GM23248 (cell line): ENCODE results near the gene CDK3. TPM values are rescaled to one million over a fixed set of nuclear protein-coding genes. Genes with fewer than 3 reads are reported as not detected.

ENCODE experiments used
- DNase-seq: peaks from one replicate; pipeline ENCODE4 v3.0.0-alpha.2; 2015
- H2AFZ ChIP-seq: fragments of 200-600 bp; sonication (generic); 2 replicates; pipeline ENCODE4 v1.6.1; 2016; ENCODE audit warnings: antibody characterized with exemption
- H3F3A ChIP-seq: fragments of 200-600 bp; sonication (generic); 2 replicates; pipeline ENCODE4 v1.6.1; 2016; ENCODE audit warnings: mild to moderate bottlenecking, antibody characterized with exemption, mixed run types; ENCODE audit not compliant: insufficient read depth
- H3K27ac ChIP-seq: fragments of 200-600 bp; sonication (generic); 2 replicates; pipeline ENCODE4 v1.5.1; 2016; ENCODE audit warnings: mild to moderate bottlenecking
- H3K27me3 ChIP-seq: fragments of 200-600 bp; sonication (generic); replicated peaks from 2 replicates; pipeline ENCODE4 v1.6.1; 2016; ENCODE audit warnings: mild to moderate bottlenecking; ENCODE audit not compliant: insufficient read depth
- H3K36me3 ChIP-seq: fragments of 200-600 bp; sonication (generic); 2 replicates; pipeline ENCODE4 v1.6.1; 2016; ENCODE audit warnings: low read depth, mild to moderate bottlenecking
- H3K4me1 ChIP-seq: fragments of 200-600 bp; sonication (generic); 2 replicates; pipeline ENCODE4 v1.6.1; 2016; ENCODE audit warnings: mild to moderate bottlenecking; ENCODE audit not compliant: insufficient read depth
- H3K4me2 ChIP-seq: fragments of 200-600 bp; sonication (generic); one replicate; pipeline ENCODE4 v1.6.1; 2016; ENCODE audit warnings: mild to moderate bottlenecking; ENCODE audit not compliant: unreplicated experiment
- H3K4me3 ChIP-seq: fragments of 200-600 bp; sonication (generic); 2 replicates; pipeline ENCODE4 v1.5.1; 2016; ENCODE audit warnings: mild to moderate bottlenecking
- H3K79me2 ChIP-seq: fragments of 200-600 bp; sonication (generic); 2 replicates; pipeline ENCODE4 v1.6.1; 2016; ENCODE audit warnings: mild to moderate bottlenecking; ENCODE audit not compliant: insufficient read depth
- H3K9ac ChIP-seq: fragments of 200-600 bp; sonication (generic); 2 replicates; pipeline ENCODE4 v1.6.1; 2016; ENCODE audit warnings: mild to moderate bottlenecking
- H3K9me2 ChIP-seq: fragments of 200-600 bp; sonication (generic); 2 replicates; pipeline ENCODE4 v1.6.1; 2016; ENCODE audit warnings: mixed run types, mild to moderate bottlenecking, moderate library complexity; ENCODE audit not compliant: insufficient read depth
- H3K9me3 ChIP-seq: fragments of 200-600 bp; sonication (generic); one replicate; pipeline ENCODE4 v1.6.1; 2017; ENCODE audit warnings: low read depth
- H4K20me1 ChIP-seq: fragments of 200-600 bp; sonication (generic); 2 replicates; pipeline ENCODE4 v1.6.0; 2016; ENCODE audit not compliant: insufficient read depth
- EZH2 ChIP-seq: fragments of 200-600 bp; sonication (generic); IDR thresholded peaks from 2 replicates; pipeline ENCODE4 v1.6.1; 2018; ENCODE audit warnings: antibody characterized with exemption, mild to moderate bottlenecking; ENCODE audit not compliant: insufficient read depth, poor library complexity, severe bottlenecking
- EZH2phosphoT487 ChIP-seq: fragments of 200-600 bp; sonication (generic); IDR thresholded peaks from 2 replicates; pipeline ENCODE4 v1.6.1; 2018; ENCODE audit warnings: antibody characterized with exemption, moderate library complexity, mild to moderate bottlenecking, low read depth; ENCODE audit not compliant: insufficient read depth
- WGBS, 2 experiments: methylation state at CpG; one replicate each; pipeline ENCODE4 v1.1.6; 2015 to 2017; ENCODE audit warnings: low lambda C conversion rate in 2 of 2, low coverage in 1 of 2; ENCODE audit errors: missing lambda C conversion rate in 2 of 2; 5-methylcytosine and 5-hydroxymethylcytosine counted together
- in situ Hi-C: fragments of 300-500 bp; cut with MboI; formaldehyde crosslinking; loops from 2 replicates; pipeline ENCODE4 v1.15.0; 2020
- polyA plus RNA-seq: library from polyadenylated mRNA; unstranded; fragments of >200 nt; fragmentation: Nextera tagmentation; extraction: Ambion mirVana; gene quantifications from 2 replicates; pipeline ENCODE4 v1.2.1, GENCODE V29; 2016
- total RNA-seq: library from RNA; depleted of rRNA; stranded (reverse); fragments of >200 nt; shearing (Covaris generic); gene quantifications from 2 replicates; pipeline ENCODE4 v1.2.3, GENCODE V29; 2014

Gene CDK3
- total and polyA plus RNA-seq, 2 experiments from 2014 or later = 0.43 to 2.0 TPM

DNA sequence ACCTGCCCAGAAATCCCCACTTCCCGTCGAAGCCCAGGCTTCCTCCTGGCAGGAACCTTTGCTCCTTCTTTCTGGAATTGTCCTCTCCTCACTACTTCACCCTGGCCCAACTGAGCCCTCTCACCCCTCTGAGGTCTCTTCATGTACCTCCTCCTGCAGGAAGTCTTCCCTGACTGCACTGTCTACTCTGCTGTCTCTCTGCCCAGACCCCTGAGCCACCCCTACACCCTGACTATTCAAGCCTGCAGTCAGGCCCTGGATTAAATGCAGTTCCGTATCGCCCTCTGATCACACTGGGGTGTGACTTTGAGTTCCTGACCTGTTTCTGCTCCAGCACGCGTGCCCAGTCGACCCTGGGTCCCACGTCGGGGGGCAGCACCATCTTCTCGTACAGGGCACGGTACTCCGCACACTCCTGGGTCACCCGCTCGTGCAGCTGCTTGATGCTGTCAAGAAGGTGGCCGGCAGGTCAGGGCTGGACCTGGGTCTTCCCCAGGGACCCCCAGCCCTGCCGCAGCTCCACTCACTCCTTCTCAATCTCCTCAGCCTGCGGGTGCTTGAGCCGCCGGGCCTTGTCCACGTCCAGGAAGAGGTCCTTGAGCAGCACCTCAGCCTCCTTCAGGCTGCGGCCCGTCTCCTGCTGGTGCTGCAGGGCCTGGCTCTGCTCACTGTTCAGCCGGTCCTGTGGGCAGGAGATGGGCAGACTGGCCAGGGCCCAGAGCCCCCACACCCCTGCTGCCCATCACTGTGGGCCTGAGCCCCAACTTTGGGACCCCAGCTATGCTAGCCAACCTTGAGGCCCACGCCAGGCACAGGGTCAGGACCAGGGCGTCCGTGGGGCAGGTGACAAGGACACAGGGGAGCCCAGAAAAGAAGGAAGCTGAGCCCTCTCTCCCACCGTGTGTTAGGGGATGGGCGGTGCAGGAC, 22.6 kb downstream of the CDK3 start:
- DNase-seq = no peak
- no peak overlapping the region for H3K9ac ChIP-seq
- H3K4me2 ChIP-seq = no peak overlapping the region
- H3K36me3 ChIP-seq = no peaks in the 10 kb centered on the region
- H3K27ac ChIP-seq = no peak overlapping the region
- H3K4me1 ChIP-seq = no peaks in the 10 kb centered on the region
- H3K9me2 ChIP-seq = no peaks in the 10 kb centered on the region
- WGBS, 2 experiments = 84 to 86% methylated on average over 23 to 28 of the region's 28 CpGs
- no peaks in the 10 kb centered on the region for H4K20me1 ChIP-seq
- peaks cover 8% of the 10 kb centered on the region for H3K27me3 ChIP-seq
- in situ Hi-C loops = no loop called here
- H3K4me3 ChIP-seq = no peak overlapping the region
- TF ChIP-seq EZH2 (no peak), EZH2phosphoT487 (no peak)
- H3K79me2 ChIP-seq = no peaks in the 10 kb centered on the region
- no peaks in the 10 kb centered on the region for H3F3A ChIP-seq
- no peaks in the 10 kb centered on the region for H3K9me3 ChIP-seq
- no peak overlapping the region for H2AFZ ChIP-seq

DNA sequence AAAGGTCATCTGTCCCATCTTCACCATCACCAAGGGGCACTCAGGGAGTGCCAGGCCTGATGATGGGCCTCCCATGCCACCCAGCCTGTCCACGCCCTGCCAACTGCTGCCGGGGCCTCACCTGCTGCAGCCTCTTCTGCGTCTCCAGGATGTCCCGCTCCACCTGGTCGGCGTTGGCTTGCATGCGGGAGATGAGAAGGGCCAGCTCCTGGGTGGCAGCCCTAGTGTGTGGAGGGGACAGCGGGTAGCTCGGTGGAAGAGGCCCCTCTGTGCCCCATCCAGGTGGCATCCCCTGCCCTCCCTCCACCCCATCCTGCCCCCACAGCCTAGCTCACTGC, 23.2 kb downstream of the CDK3 start:
- Histone ChIP-seq H2AFZ (no peak overlapping the region), H3K79me2 (no peaks in the 10 kb centered on the region), H4K20me1 (no peaks in the 10 kb centered on the region), H3K4me1 (no peaks in the 10 kb centered on the region), H3K9me2 (no peaks in the 10 kb centered on the region), H3K4me2 (no peak overlapping the region), H3K9ac (no peak overlapping the region), H3F3A (no peaks in the 10 kb centered on the region), H3K27me3 (peaks cover 8% of the 10 kb centered on the region), H3K36me3 (no peaks in the 10 kb centered on the region), H3K27ac (no peak overlapping the region), H3K4me3 (no peak overlapping the region), H3K9me3 (no peaks in the 10 kb centered on the region)
- no peak for DNase-seq
- 85 to 86% methylated on average over 7 to 9 of the region's 9 CpGs for WGBS, 2 experiments
- in situ Hi-C loops = no loop called here
- no peak for TF ChIP-seq EZH2phosphoT487

DNA sequence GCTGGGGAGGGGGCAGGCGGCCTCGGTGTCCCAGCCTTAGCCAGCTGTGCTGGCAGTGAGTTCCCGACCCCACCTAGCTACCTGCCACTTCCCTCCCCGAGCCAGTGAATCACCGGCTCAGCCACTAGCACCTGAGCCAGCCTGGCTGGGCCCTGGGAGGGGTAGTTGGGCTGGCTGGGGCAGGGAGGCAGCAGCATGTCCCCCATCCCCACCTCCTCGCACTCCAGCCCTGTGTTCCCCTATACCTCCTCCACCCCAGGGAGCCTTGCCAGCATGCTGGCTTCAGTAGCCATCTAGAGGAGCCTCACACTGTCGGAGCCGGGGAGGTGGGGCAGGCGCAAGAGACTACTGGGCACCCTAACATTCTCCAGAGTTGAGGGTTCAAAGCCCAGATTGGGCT, 23.7 kb downstream of the CDK3 start:
- Histone ChIP-seq H3K36me3 (no peaks in the 10 kb centered on the region), H3K4me3 (no peak overlapping the region), H3F3A (no peaks in the 10 kb centered on the region), H3K4me2 (no peak overlapping the region), H3K27me3 (peaks cover 8% of the 10 kb centered on the region), H3K4me1 (no peaks in the 10 kb centered on the region), H2AFZ (no peak overlapping the region), H3K9ac (no peak overlapping the region), H3K9me2 (no peaks in the 10 kb centered on the region), H4K20me1 (no peaks in the 10 kb centered on the region), H3K27ac (no peak overlapping the region), H3K9me3 (no peaks in the 10 kb centered on the region), H3K79me2 (no peaks in the 10 kb centered on the region)
- in situ Hi-C loops = no loop called here
- 85 to 88% methylated on average over 8 to 9 of the region's 9 CpGs for WGBS, 2 experiments
- DNase-seq = no peak
- no peak for TF ChIP-seq EZH2phosphoT487
- TF ChIP-seq EZH2 = no peak

DNA sequence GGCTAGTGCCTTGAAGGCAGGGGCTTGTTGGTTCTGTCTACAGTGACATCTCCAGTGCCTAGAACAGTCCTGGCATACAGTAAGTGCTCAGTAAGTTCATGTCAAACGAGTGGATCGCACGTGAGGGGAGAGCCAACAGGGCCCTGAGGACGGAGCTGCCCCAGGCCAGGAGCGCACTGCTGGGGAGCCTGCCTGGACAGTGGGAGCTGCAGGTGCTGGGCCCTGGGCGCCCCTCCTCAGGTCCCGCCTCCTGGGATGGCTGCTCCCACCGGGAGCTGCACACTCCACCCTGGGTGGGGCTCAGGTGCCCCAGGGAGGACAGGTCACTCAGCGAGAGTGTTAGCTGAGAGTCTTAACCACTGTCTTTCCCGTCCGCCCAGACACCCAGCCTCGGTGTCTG, 24.6 kb downstream of the CDK3 start:
- WGBS, 2 experiments = 77 to 79% methylated on average over 11 to 12 of the region's 12 CpGs
- in situ Hi-C loops = no loop called here
- Histone ChIP-seq H2AFZ (no peak overlapping the region), H3K27me3 (peaks cover under 1% of the 10 kb centered on the region), H3K4me1 (no peaks in the 10 kb centered on the region), H3F3A (no peaks in the 10 kb centered on the region), H3K9me2 (no peaks in the 10 kb centered on the region), H3K4me2 (no peak overlapping the region), H3K79me2 (no peaks in the 10 kb centered on the region), H3K36me3 (no peaks in the 10 kb centered on the region), H3K9me3 (no peaks in the 10 kb centered on the region), H3K27ac (no peak overlapping the region), H3K9ac (no peak overlapping the region), H4K20me1 (no peaks in the 10 kb centered on the region), H3K4me3 (no peak overlapping the region)
- no peak for DNase-seq
- TF ChIP-seq EZH2 (no peak), EZH2phosphoT487 (no peak)
